ENCODE results near the gene SUV39H2. TPM values are rescaled to one million over a fixed set of nuclear protein-coding genes. Genes with fewer than 3 reads are reported as not detected.

SUV39H2 gene
- polyA plus RNA-seq, 3 donors: 1.6 to 4.5 (median 4.5) TPM

Other genes starting within 250 kb of the SUV39H2 start
- 10 to 100 TPM; 31.3 to 45.9 (median 37.6) TPM for gene FAM107B, start 104.0 kb upstream of the SUV39H2 start, polyA plus RNA-seq
- gene CDNF, start 40.8 kb upstream of the SUV39H2 start, polyA plus RNA-seq: 1 to 10 TPM; 1.0 to 2.9 (median 2.1) TPM
- 10 to 100 TPM in 1 of 3 donors, 1 to 10 TPM in 2; 5.3 to 11.1 (median 7.6) TPM for gene HSPA14, start 40.6 kb upstream of the SUV39H2 start, polyA plus RNA-seq
- 1 to 10 TPM; 2.5 to 5.8 (median 4.2) TPM for gene MSANTD7, start 40.6 kb upstream of the SUV39H2 start, polyA plus RNA-seq
- gene DCLRE1C, start 75.2 kb downstream of the SUV39H2 start, polyA plus RNA-seq: 1 to 10 TPM; 2.2 to 3.0 (median 2.7) TPM
- gene MEIG1, start 80.5 kb downstream of the SUV39H2 start, polyA plus RNA-seq: not detected
- 1 to 10 TPM in 2 of 3 donors, under 1 TPM in 1; 0.30 to 5.2 (median 1.0) TPM for gene OLAH, start 165.1 kb downstream of the SUV39H2 start, polyA plus RNA-seq
- gene ACBD7, start 209.9 kb downstream of the SUV39H2 start, polyA plus RNA-seq: under 1 TPM in 2 of 3 donors, not detected in 1; 0.07 to 0.13 TPM
- 10 to 100 TPM in 2 of 3 donors, 1 to 10 TPM in 1; 8.3 to 14.5 (median 11.8) TPM for gene RPP38, start 218.5 kb downstream of the SUV39H2 start, polyA plus RNA-seq